GM12864 (cell line): ENCODE results near the gene FAM209A.
"Not testable (repeated sequence)": the region's sequence is repeated elsewhere in the genome, so short reads cannot be mapped to it uniquely, and the experiment has no call there.

Experiments
- DNase-seq: peaks from one replicate; pipeline ENCODE4 v3.0.0-alpha.2; 2011; ENCODE audit warnings: low read depth
- H3K4me3 ChIP-seq: 2 replicates; pipeline ENCODE4 v1.5.1; 2011; ENCODE audit warnings: mild to moderate bottlenecking, low read depth, low read length, control low read depth
- CTCF ChIP-seq: IDR thresholded peaks from 2 replicates; pipeline ENCODE4 v1.5.1; 2011; ENCODE audit warnings: low read depth, mild to moderate bottlenecking, moderate library complexity, low read length, control low read depth, inconsistent platforms; ENCODE audit errors: missing control alignments

The FAM209A gene

GRCh38 chr20:56540415-56540814 is 15.9 kb downstream of the FAM209A start:
- no peak for DNase-seq
- H3K4me3 ChIP-seq: no peak overlapping the region
- no peak for TF ChIP-seq CTCF

DNA sequence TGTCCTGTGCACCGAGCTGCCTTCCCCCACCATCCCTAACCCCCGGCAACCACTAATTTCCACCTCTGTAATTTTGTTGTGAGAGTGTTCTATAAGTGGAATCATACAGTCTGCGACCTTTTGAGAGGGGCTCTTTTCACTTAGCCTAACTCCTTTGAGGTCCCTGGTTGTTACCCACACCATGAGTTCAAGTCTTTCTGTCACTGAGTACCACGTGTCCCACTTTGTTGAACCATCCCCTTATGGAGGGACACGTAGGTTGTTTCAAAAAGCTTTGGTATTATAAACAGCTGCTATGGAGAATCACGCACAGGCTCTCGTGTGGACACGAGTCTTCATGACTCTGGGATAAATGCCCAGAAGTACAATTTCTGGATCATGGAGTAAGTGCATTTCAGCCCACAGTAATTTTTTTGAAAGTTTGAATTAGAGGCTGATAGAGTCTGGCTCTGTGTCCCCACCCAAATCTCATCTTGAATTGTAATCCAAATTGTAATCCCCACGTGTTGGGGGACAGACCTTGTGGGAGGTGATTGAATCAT is 18.0 kb downstream of the FAM209A start:
- no peak overlapping the region for H3K4me3 ChIP-seq
- DNase-seq: no peak
- TF ChIP-seq CTCF: no peak

GRCh38 chr20:56551571-56551970 is 27.0 kb downstream of the FAM209A start:
- no peak for DNase-seq
- H3K4me3 ChIP-seq: no peak overlapping the region
- TF ChIP-seq CTCF: no peak

GRCh38 chr20:56552911-56553629 is 28.5 kb downstream of the FAM209A start:
- DNase-seq: no peak
- no peak overlapping the region for H3K4me3 ChIP-seq
- no peak for TF ChIP-seq CTCF

GRCh38 chr20:56554869-56555268 is 30.3 kb downstream of the FAM209A start:
- peak; percentile 69 for DNase-seq
- no peak for TF ChIP-seq CTCF
- peak overlapping the region; percentile 6; the same call in 1 of the 2 replicates for H3K4me3 ChIP-seq

GRCh38 chr20:56558968-56559367 is 34.4 kb downstream of the FAM209A start:
- TF ChIP-seq CTCF: no peak
- no peak for DNase-seq
- H3K4me3 ChIP-seq: no peak overlapping the region

- not testable (repeated sequence) for DNase-seq
Measured at GRCh38 chr20:56564526-56564925, 40.0 kb downstream of the FAM209A start.

More at GRCh38 chr20:56564526-56564925, 40.0 kb downstream of the FAM209A start:
- H3K4me3 ChIP-seq: not testable (repeated sequence)
